GM18526 (cell line): Measurements from ENCODE around the gene SSBP3.

Source experiments
- POLR2A ChIP-seq: IDR thresholded peaks from 3 replicates; pipeline ENCODE4 v1.6.1; 2011; ENCODE audit not compliant: insufficient read length; ENCODE audit errors: extremely low read depth

Gene SSBP3

DNA sequence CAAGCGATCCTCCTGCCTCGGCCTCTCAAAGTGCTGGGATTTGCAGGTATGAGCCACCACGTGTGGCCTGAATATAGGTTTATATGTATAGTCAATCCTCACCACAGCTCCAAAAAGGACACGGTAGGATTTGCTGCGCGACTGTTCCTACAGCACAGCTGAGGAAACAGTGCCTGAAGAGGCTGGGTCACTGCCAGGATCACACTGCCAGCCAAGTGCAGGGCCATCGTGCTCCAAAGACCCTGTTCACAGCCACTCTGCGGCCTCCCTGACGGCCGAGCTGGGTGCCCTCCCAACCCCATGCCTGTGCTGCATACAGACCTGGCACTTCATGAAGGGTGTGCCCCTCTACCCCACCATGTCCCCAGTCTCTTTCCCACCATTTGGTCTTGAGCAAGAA, 134.9 kb downstream of the SSBP3 start:
- TF ChIP-seq POLR2A = no peak

DNA sequence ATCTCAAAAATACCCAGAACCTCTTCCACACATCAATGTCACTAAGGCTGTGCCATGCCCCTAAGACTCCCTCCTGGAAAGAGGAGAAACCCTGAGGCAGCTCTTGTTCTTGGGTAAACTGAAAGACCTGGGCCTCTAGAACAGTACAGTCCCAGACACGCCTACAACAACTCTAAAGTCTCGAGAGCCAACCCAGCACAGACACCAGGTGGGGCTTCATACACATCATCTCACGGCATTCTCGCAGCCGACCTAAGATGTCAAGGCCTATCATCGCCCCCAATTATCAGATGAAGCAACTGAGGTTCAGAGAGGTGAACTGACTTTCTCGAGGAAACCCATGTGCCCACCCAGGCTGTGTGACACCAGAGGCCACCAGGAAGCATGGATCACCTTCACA, 135.7 kb downstream of the SSBP3 start:
- TF ChIP-seq POLR2A = no peak

DNA sequence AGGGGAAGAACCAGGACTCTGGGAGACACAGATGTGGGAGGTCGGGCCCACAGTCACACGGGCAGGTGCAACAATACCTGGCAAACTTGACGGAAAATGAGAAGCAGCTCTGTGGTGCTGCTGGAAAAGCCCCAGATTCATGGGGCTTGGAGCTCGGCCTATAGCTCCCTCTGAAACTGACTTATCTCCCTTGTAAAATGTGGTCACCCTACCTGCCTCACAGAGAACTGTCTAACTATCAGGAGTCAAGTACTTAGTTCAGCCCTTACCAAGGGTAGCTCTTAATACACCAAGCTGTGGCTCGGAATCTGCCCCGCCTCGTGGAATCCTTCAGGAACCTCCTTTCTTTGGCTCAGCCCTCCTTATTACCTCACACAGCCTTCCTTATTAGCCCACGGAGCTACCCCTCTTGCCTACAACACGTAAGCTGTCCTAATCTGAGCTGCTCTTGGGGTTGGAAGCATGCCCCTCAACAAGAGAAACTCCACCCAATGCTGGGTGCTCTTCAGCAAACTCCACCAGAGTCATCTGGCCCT, 137.4 kb downstream of the SSBP3 start:
- no peak for TF ChIP-seq POLR2A

GRCh38 chr1:54267815-54268761, 138.1 kb downstream of the SSBP3 start:
- no peak for TF ChIP-seq POLR2A

DNA sequence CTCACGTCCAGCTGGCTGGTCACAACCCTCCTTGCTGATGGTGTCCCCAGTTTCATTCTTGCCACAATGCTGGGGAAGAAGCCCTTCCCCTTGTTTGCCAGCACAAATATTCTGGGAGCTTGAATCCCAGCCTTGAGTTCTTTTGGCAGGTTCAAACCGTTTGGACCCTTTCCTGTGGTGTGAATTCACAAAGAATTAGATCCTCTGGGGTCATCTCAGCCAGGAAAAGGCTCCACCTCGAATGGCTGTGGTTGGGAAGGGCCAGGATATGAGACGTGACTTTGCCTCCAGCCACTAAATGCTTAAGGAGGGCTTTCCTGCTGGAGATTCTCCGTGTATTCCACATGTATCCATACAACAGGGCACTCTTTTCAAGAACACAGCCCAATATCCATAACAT, 139.3 kb downstream of the SSBP3 start:
- TF ChIP-seq POLR2A = no peak

DNA sequence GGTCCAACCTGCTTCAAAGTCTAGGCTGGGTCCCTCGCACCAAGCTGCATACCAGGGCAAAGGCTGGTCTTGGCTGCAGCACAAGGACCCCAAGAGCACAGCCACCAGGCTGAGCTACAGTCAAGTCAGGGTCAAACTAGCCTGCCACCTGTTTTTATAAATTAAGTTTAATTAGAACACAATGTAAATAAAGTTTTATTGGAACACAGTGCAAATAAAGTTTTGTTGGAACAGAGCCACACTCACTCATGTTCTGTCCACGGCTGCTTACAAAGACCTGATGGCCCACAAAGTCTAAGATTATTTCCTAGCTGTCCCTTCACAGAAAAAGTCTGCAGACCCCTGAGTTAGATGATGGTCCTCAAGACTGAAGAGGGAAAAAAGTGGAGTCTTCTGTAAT, 140.0 kb downstream of the SSBP3 start:
- no peak for TF ChIP-seq POLR2A

- no peak for TF ChIP-seq POLR2A
Measured at GRCh38 chr1:54265659-54266058, 140.5 kb downstream of the SSBP3 start.

DNA sequence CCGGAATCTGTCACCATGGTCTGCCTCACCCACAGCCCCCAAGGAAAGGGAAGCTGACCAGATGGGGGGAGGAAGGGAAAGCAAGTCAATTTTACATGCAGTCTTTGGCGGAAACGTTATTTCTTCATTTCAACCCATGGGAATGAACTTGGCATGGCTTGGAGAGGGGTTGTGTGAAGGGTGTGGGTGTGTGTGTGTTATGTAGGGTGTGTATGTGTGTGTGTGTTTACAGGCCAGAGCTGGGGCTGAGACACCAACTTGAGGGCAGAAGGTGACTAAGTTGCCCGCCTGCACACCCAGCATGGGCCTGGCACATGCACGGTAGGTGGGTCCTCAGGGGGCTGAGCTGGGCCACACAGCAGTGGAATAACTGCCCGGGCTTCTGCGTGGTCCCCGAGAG, 141.1 kb downstream of the SSBP3 start:
- no peak for TF ChIP-seq POLR2A

DNA sequence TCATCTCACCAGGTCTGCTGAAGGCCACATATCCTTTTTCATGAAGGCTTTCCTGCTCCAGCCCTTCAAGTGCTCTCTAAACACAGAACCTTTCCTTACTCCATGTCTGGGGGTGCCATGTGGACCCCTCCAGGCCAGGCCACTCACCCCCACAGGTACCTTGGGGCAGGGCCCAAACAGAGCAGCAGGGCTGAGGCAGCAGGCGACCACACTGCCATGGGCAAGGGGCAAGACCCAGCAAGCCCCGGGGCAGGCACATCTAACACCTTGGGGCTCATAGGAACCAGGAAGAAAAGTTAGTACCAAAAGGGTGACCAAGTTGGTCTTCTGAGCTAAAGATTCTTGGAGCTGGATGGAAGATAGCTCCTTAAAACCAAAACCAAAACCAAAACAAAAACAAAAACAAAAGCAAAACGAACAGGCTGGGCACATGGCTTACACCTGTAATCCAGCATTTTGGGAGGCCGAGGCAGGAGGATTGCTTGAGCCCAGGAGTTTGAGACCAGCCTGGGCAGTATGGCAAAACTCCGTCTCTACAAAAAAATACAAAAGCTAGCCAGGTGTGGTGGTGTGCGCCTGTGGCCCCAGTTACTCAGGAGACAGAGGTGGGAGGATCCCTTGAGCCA, 142.5 kb downstream of the SSBP3 start:
- TF ChIP-seq POLR2A = no peak

DNA sequence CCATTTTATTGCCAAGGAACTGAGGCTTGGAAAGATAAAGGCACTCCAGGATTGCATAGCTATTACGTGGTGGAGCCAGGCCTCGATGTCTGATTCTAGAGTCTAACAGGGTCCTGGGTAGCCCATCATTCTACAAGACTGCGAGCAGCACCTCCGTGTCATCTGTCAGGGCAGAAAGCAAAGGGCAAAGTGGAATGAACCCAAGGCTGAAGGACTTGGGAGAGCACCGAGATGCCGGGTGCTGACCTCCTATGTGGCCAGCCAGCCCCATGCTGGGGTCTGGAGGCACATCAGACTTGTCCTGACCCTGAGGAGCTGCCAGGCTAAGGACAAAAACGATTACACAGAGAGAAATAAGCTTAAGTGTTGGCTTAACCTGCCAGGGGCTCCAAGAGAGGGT, 143.9 kb downstream of the SSBP3 start:
- TF ChIP-seq POLR2A = no peak

DNA sequence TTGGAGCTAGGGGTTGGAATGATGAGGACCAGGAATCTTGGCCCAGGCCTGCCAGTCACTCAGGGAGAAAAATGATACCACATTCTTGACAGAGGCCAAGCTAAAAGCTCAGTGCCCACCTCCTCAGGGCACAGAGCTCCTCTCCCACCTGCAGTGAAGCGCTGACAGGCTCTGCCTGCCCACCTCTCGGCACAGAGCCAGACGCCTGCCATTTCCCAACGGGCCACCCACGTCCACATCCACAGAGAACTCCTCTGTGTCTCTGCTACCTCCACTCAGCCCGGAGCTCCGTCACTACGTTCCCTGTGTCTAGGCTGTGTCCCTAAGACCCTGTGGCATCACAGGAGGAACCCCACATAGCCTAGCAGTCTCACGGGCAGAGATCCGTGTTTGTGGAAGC, 145.4 kb downstream of the SSBP3 start:
- TF ChIP-seq POLR2A = no peak

- no peak for TF ChIP-seq POLR2A
Measured at GRCh38 chr1:54259546-54260140, 146.6 kb downstream of the SSBP3 start.

DNA sequence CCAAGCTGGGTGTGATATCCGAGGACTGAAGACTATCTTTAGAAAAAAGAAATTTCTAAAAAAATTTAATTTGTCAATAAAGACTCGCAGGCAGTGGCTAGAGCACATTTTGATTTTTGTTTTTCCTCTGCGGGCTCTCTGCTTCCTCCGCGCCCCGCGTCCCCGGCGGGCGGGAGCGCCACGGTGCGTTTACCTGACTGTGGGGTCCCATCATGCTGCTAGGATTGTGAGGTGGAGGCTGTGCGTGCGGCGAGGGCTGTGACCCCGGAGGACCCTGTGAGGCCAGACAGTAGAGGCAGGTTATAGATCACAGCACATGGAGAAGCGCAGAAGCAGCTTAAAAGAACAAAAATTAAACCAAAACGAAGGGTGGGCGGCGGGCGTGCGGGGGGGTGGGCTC, 148.3 kb downstream of the SSBP3 start:
- no peak for TF ChIP-seq POLR2A

DNA sequence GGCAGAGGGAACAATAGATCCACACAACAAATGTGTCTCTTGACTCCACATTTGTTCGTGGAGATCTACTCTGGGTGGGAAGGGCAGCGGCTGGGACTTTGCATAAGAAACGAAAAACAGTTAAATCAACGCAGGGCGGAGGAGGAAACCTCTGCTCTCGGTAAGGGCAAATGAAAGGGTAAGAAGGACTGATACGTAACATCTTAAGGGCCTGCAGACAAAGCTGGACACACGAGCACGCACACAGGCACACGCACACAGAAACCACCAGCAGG, 148.9 kb downstream of the SSBP3 start:
- TF ChIP-seq POLR2A = no peak

GRCh38 chr1:54256522-54257345, 149.5 kb downstream of the SSBP3 start:
- TF ChIP-seq POLR2A = no peak
